MM.1S (cell line): Measurements from ENCODE around the gene ERMAP.

Experiments
- DNase-seq: peaks from one replicate; pipeline ENCODE4 v3.0.0-alpha.2; 2015
- H2AFZ ChIP-seq: fragments of 300-600 bp; sonication (generic); 2 replicates; pipeline ENCODE4 v1.6.0; 2016; ENCODE audit warnings: antibody characterized with exemption, low read length
- H3F3A ChIP-seq: fragments of 300-600 bp; sonication (generic); 2 replicates; pipeline ENCODE4 v1.6.1; 2016; ENCODE audit warnings: mild to moderate bottlenecking, antibody characterized with exemption, low read length, moderate library complexity, mixed read lengths; ENCODE audit not compliant: insufficient read depth
- H3K27ac ChIP-seq: fragments of 300-600 bp; sonication (generic); 2 replicates; pipeline ENCODE4 v1.5.1; 2016; ENCODE audit warnings: mild to moderate bottlenecking, low read length
- H3K27me3 ChIP-seq: fragments of 300-600 bp; sonication (generic); replicated peaks from 2 replicates; pipeline ENCODE4 v1.6.0; 2016; ENCODE audit warnings: low read length; ENCODE audit not compliant: insufficient read depth
- H3K36me3 ChIP-seq: fragments of 300-600 bp; sonication (generic); replicated peaks from 2 replicates; pipeline ENCODE4 v1.6.1; 2016; ENCODE audit warnings: mild to moderate bottlenecking, low read length, mixed read lengths; ENCODE audit not compliant: insufficient read depth
- H3K4me1 ChIP-seq: fragments of 300-600 bp; sonication (generic); 2 replicates; pipeline ENCODE4 v1.6.1; 2016; ENCODE audit warnings: low read length, mixed read lengths
- H3K4me2 ChIP-seq: fragments of 300-600 bp; sonication (generic); 2 replicates; pipeline ENCODE4 v1.6.0; 2016; ENCODE audit warnings: low read depth, low read length
- H3K4me3 ChIP-seq: fragments of 300-600 bp; sonication (generic); 2 replicates; pipeline ENCODE4 v1.5.1; 2016; ENCODE audit warnings: low read length, mixed read lengths
- H3K79me2 ChIP-seq: fragments of 300-600 bp; sonication (generic); 2 replicates; pipeline ENCODE4 v1.6.1; 2016; ENCODE audit warnings: mixed run types, low read length, mixed read lengths
- H3K9ac ChIP-seq: fragments of 300-600 bp; sonication (generic); 2 replicates; pipeline ENCODE4 v1.6.1; 2016; ENCODE audit warnings: low read length, mixed read lengths
- H3K9me2 ChIP-seq: fragments of 300-600 bp; sonication (generic); replicated peaks from 2 replicates; pipeline ENCODE4 v1.6.1; 2016; ENCODE audit warnings: mild to moderate bottlenecking, low read length, mixed read lengths; ENCODE audit not compliant: insufficient read depth
- H3K9me3 ChIP-seq: fragments of 300-600 bp; sonication (generic); replicated peaks from 2 replicates; pipeline ENCODE4 v1.6.1; 2016; ENCODE audit warnings: mild to moderate bottlenecking, low read length, mixed read lengths; ENCODE audit not compliant: insufficient read depth
- H4K20me1 ChIP-seq: fragments of 300-600 bp; sonication (generic); 2 replicates; pipeline ENCODE4 v1.6.1; 2016; ENCODE audit warnings: mild to moderate bottlenecking, low read length, moderate library complexity, mixed read lengths; ENCODE audit not compliant: insufficient read depth
- CTCF ChIP-seq: fragments of 300-600 bp; sonication (generic); IDR thresholded peaks from 2 replicates; pipeline ENCODE4 v1.5.1; 2016; ENCODE audit warnings: antibody characterized with exemption, low read length, mixed read lengths
- EZH2 ChIP-seq: fragments of 300-600 bp; sonication (generic); optimal IDR thresholded peaks from 2 replicates; pipeline ENCODE3; 2017; ENCODE audit warnings: low read depth, mild to moderate bottlenecking, antibody characterized with exemption, low read length, mixed read lengths
- EZH2phosphoT487 ChIP-seq: fragments of 300-600 bp; sonication (generic); IDR thresholded peaks from 2 replicates; pipeline ENCODE4 v1.6.1; 2018; ENCODE audit warnings: antibody characterized with exemption, low read length

The ERMAP gene

GRCh38 chr1:42841010-42841409 is 24.1 kb downstream of the ERMAP start:
- DNase-seq: no peak
- H3K27ac ChIP-seq: no peak overlapping the region
- no peaks in the 10 kb centered on the region for H3K79me2 ChIP-seq
- no peaks in the 10 kb centered on the region for H4K20me1 ChIP-seq
- no peaks in the 10 kb centered on the region for H3K9me3 ChIP-seq
- TF ChIP-seq EZH2phosphoT487: no peak
- no peak for TF ChIP-seq CTCF
- no peak for TF ChIP-seq EZH2
- no peaks in the 10 kb centered on the region for H3K36me3 ChIP-seq
- no peak overlapping the region for H2AFZ ChIP-seq
- no peaks in the 10 kb centered on the region for H3K27me3 ChIP-seq
- no peak overlapping the region for H3K9ac ChIP-seq
- no peaks in the 10 kb centered on the region for H3F3A ChIP-seq
- H3K4me1 ChIP-seq: 0 out of 2 replicates have a peak, but pooled peaks cover 4% of the 10 kb centered on the region
- H3K9me2 ChIP-seq: no peaks in the 10 kb centered on the region
- no peak overlapping the region for H3K4me3 ChIP-seq
- H3K4me2 ChIP-seq: no peak overlapping the region

- Histone ChIP-seq H3K9me3 (no peaks in the 10 kb centered on the region), H3F3A (no peaks in the 10 kb centered on the region), H3K79me2 (peaks cover under 1% of the 10 kb centered on the region), H3K4me2 (no peak overlapping the region), H3K27ac (no peak overlapping the region), H3K9me2 (no peaks in the 10 kb centered on the region), H3K9ac (no peak overlapping the region), H3K4me1 (0 out of 2 replicates have a peak, but pooled peaks cover 4% of the 10 kb centered on the region), H3K27me3 (no peaks in the 10 kb centered on the region), H4K20me1 (no peaks in the 10 kb centered on the region), H3K36me3 (no peaks in the 10 kb centered on the region), H3K4me3 (no peak overlapping the region), H2AFZ (no peak overlapping the region)
- no peak for DNase-seq
- TF ChIP-seq CTCF (no peak), EZH2phosphoT487 (no peak), EZH2 (no peak)
Observed at GRCh38 chr1:42841440-42842147, 24.7 kb downstream of the ERMAP start.

DNA sequence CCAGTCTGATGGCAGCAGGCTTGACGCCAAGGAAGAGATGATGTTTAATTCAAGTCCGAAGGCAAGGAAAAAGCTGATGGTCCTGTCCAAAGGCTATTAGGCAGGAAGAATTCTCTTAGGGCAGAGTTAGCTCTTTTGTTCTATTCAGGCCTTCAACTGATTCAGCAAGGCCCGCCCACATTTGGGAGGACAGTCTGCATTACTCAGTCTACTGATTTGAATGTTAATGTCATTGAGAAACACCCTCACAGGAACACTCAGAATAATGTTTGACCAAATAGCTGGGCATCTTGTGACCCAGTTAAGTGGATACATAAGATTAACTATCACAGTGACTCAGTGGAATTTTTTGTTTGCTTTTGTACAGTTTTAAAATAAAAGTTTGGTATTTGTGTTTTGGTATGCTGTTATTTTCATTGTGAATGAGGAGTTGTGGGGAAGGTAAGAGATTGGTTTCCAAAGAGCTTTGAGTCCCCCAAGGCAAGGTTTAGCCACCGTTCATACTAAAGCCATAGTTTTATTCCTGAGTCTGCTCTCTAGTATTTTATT is 27.7 kb downstream of the ERMAP start:
- no peak for DNase-seq
- no peak overlapping the region for H3K4me2 ChIP-seq

More for the DNA sequence above, 27.7 kb downstream of the ERMAP start:
- Histone ChIP-seq H3K27ac (no peak overlapping the region), H3K4me3 (no peak overlapping the region), H3K79me2 (peaks cover 17% of the 10 kb centered on the region), H3K27me3 (no peaks in the 10 kb centered on the region), H3K4me1 (peaks cover 15% of the 10 kb centered on the region; the same call in 1 of the 2 replicates), H3K9me3 (no peaks in the 10 kb centered on the region), H3K9me2 (no peaks in the 10 kb centered on the region), H3K9ac (no peak overlapping the region), H3K36me3 (no peaks in the 10 kb centered on the region), H2AFZ (no peak overlapping the region), H3F3A (no peaks in the 10 kb centered on the region), H4K20me1 (no peaks in the 10 kb centered on the region)
- TF ChIP-seq CTCF (no peak), EZH2 (no peak), EZH2phosphoT487 (no peak)
